ENCODE results near the gene EXOC6B.

GRCh38 chr2:72678024-72678423, 147.8 kb downstream of the EXOC6B start:
- TF ChIP-seq CTCF (IDR thresholded peaks at IDR 0.05 in 4 of 5, conservative IDR thresholded peaks at IDR 0.05 in 1 of 5) (no peak), POLR2A (IDR thresholded peaks at IDR 0.05) (no peak)

Measured in gastrocnemius medialis (tissue), 4 donors.